Measurements from ENCODE around the gene FABP1.

FABP1 gene

DNA sequence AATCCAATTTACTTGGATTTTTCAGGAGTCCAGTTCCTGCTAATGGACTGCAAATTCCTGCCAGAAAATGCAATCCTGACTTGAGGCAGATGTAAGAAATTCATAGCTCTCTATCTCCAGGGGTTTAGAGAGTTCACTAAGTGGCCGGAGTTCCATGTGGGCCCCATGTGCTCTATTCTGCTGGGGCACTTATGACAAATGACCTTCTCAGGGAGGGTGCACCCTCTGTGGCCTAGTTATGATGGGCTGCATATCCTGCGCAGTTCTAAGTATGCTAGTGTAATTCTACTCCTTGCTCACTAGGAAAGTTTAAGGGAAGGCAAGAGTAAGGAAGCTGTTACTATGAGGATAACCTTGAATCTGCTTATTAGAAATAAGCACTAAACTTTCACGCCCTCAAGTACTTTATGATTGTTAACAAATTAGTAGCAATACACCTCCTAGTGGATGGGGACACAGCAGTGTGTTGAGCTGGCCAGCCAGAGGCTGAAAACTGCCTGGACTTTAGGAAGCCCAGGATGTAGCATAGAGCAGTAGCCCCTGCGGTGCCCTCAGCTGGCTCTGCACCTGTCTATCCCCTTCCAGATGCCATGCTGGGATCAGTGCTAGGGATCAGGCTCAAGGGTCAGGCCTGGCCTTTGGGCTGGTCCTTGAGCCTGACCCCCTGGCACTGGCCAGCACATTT, 45.8 kb downstream of the FABP1 start:
- no peak for DNase-seq (ENCODE audit: low spot score)

DNA sequence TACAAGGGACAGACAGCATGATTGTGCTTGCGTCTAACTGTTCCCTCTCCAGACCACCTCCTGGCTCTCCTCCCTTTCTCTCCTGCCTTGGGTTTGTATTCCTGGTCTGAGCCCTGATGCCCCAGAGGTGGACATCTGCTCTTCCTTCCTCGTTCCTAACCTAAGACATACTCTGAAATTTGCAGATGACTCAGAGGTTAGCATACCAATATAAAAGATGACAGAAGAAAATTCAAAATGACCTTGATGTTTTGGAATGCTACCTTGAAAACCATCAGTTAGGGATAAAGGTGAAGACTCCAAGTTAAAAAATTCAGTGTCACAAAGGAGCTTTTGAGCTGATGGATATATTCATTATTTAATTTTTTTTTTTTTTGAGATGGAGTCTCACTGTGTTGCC, 47.3 kb downstream of the FABP1 start:
- DNase-seq (ENCODE audit: low spot score), result no peak

DNA sequence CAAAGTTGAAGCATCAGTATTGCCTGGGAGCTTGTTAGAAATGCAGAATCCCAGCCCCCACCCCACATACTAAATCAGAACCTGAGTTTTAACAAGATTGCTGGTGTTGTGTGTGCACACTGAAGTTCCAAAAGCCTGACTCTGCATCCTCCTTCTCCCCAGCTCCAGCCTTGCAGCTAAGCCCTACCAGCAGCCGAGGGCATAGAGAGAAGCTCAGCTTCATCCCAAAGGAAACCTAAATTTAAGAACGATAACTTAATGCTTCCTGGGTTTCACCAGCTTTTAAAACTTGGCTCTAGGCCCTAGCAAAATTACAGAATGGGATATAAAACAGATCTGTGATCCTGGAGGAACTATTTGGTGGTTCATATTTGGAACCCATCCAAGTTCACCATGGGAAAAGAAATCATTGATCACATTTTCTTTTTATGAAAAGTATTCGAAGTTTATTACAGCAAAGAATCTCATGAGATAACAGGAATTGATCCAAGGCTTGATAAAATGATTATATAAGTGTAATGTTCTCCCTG, 49.2 kb downstream of the FABP1 start:
- no peak for DNase-seq (ENCODE audit: low spot score)

DNA sequence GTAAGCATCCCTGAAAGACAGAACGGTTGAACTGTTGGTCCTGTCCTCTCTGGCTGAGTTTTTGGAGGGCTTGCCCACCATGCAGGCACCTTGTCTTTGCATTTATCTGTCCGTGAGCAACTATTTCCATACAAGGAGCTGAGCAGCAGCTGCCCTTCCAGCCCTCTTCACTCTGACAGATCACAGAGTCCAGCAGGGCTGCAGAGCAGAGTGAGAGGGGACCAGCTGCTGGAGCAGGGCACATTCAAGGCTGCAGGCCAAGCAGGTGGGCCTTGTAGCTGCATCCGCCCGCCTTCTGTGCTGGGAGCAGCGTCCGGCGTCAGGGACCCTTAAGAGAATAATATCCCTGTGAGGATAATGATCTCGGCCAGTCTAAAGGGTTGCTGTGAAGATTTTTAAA, 50.8 kb downstream of the FABP1 start:
- no peak for DNase-seq (ENCODE audit: low spot score)

DNA sequence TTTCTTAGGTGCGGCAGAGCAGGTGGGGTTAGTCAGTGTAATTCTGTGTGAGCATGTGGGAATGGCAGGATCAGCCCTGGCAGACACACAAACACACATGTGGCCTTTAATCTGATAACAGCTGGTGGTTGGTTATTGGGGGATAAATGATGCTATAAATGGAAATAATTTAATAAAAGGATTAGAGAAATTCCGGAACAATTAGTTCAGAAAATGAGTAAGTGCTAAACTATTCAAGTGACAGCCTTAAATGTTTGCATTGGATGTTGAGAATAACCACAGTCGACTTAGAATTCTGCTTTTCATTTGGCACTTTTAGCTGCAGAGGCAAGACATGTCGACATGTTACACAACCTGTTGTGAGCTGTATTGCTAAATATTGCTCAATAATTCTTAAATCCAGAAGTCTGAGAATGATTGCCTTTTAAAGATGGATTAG, 53.0 kb downstream of the FABP1 start:
- no peak for DNase-seq (ENCODE audit: low spot score)

DNA sequence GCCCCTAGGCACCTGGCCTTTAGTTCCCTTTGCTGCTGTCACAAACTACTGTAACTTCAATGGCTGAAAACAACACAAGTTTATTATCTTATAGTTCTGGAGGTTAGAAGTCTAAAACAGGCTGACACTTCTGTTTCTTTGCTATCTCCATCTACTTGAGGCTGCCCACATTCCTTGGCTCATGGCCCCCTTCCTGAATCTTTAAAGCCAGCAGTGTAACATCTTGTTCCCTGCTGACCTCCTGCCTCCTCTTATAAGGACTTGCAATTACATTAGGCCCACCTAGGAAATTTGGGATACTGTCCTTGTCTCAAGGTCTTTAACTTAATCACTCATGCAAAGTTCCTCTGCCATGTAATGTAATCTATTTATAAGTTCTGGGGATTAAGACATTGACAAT, 53.7 kb downstream of the FABP1 start:
- no peak for DNase-seq (ENCODE audit: low spot score)
